ENCODE data around the gene SYT12.

Gene SYT12

DNA sequence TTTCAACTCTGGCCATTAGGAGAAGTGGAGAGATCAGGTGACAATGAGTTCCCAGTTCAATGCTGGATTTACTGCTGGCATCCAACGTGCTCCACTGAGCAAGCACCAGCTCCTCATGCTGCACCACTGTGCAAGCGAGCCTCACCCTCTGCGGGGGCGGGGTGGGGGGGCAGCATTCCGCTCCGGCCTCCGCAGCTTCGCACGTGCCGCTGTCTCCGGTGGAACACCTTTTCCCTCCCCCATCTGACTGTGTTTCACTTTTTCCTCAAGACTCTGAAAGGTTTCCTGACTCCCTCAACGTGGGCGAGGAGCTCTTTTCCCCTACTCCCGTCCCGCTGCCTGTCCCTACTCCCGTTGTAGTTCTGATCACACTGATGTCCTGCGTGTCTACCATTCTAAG is 32.9 kb downstream of the SYT12 start:
- DNase-seq (ENCODE audit: low read depth in 2 of 2) = no peak

DNA sequence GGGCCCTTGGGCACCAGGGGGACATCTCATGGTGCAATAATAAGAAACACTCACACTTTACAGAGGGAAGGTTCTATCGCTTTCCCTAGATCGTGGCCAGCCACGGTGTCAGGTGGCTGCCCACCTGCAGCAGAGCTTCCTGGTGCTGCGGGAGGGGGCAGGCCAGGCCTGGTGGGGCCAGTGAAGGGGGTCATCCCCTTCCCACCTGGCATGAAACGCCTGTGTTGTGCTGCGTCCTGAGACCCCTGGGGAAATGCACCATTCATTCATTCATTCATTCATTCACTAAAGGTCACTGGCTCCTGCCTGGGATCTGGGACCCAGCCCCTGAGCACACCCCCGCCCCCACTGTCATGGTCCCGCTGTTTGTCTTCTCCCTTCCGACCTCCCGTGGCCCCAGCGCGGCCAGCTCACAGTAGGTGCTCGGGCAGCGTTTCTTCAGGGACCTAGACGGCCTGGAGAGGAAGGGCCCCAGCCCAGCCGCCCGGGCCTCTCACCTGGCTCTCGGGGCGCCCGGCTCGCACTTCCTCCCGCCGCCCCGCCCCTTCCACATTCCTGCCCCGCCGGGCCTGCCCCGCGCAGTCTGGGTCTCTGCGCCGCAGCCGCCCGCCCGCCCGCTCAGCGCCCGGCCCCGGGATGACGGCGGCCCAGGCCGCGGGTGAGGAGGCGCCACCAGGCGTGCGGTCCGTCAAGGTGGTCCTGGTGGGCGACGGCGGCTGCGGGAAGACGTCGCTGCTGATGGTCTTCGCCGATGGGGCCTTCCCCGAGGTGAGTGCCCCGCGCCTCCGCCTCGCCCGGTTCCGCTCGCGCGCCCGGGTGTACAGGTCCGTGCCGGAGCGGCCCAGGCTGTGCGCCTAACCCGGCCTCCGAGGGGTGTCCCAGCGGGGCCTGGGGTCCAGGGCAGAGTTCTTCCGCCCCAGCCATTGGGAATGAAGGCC is 33.6 kb downstream of the SYT12 start, which contains the start of gene RHOD:
Gene RHOD, plus strand, starts transcription at position 581 of the 938 bp plus-strand sequence. Its CDS starts 56 bp downstream, at position 637.
- DNase-seq (ENCODE audit: low read depth in 2 of 2) = no peak

DNA sequence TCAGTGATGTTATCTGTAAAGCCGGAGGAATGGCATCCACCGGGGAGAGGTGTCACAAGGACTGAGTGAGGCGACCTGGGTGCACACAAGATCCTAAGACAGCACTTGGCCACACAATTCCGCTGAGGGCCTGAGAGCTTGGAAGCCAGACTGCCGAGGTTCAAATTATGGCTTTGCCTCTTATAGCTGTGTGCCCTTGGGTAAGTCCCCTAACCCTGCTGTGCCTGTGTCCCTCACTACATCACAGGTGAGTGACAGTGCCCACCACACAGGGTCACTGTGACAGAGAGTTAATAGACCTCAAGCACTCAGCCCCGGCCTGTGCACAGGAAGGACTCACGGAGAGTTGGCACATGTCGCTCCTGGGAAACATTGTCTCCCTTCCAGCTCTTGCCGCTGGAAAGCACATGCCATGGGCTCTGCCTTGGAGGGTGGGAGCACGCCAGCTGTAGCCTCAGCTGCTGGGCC is 34.3 kb downstream of the SYT12 start:
- no peak for DNase-seq (ENCODE audit: low read depth in 2 of 2)

DNA sequence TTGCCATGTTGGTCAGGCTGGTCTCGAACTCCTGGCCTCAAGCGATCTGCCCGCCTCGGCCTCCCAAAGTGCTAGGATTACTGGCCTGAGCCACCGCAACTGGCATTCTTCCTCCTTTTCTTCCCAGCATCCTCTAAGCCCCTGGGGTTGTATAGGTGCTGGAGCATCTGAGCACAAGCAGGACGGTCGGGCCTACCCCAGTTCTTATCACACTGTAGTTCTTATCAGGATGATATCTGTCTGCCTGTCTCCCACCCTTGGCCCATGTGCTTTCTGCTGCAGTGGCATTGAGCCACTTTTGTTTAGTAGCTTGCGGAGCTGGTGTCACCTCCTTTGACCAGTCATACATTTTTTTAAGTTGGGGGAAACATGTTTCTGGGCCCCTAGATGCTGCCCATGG is 35.6 kb downstream of the SYT12 start:
- DNase-seq (ENCODE audit: low read depth in 2 of 2) = no peak

DNA sequence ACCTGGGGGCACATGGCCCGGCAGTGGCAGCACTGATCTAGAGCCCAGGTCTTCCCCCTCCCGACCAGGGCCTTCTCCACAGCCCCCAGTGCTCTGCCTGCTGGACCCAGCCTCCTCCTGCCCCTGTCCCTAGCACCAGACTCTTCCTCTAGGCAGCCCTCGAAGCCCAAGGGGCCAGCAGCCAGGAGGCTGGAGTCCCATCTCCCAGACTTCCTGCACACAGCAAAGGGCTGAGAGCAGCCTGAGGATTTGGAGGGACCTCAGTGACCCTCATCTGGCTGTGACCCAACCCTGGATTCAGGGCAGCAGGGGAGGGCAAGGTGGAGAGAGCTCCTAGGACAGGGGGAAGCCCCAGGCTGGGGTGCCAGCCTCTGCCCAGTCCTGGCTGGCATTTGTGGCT is 36.7 kb downstream of the SYT12 start:
- DNase-seq (ENCODE audit: low read depth in 2 of 2) = no peak

DNA sequence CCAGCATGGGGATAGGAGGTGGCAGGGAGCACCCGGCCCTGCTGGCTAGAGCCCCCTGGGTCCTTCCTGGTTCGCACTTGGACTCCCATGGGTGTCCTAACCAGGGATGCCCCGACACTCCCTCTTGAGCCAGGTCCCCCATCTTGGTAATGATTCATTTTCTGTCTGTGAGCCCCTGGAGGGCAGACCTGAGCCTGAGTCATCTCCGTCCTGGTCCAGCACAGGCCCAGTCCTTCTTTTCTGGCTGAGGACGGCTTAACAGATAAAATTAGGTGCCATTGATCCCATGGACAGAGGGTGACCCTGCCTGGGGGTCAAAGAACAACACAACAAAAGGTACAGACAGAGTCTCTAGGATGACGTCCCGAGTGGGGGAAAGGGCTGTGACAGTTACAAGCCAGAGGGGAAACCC is 37.2 kb downstream of the SYT12 start:
- DNase-seq (ENCODE audit: low read depth in 2 of 2) = no peak

DNA sequence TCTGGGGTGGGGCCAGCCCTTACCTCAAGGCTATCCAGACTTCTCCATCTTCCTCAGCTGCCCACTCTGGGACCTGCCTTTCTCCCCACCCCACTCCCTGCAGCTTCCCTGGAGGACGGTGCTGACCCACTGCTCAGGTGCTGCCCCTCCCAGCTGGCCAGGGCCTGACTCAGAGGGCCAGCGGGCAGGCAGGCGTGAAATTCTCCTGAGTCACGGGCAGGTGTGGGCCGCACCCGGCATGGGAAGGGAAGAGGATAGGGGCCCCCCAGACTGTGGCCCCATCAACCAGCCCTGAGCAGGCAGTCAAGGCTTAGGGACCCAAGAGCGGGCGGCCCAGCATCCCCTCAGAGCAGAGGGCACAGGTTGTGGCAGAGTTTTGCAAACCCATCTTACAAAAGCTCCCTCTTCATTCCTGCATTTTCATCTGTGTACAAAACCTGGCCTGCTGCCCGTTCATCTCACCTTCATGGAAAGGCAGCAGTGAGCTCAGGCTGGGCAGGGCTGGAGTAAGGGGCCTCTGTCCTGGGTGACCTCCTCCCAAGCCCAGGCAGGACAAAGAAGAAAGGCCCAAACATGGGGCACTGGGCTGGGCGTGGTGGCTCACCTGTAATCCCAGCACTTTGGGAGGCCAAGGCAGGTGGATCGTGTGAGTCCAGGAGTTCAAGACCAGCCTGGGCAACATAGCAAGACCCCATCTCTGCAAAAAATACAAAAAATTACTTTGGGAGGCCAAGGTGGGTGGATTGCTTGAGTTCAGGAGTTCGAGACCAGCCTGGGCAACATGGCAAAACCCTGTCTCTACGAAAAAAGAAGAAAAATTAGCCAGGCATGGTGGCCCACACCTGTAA is 39.8 kb downstream of the SYT12 start:
- no peak for DNase-seq (ENCODE audit: low read depth in 2 of 2)

DNA sequence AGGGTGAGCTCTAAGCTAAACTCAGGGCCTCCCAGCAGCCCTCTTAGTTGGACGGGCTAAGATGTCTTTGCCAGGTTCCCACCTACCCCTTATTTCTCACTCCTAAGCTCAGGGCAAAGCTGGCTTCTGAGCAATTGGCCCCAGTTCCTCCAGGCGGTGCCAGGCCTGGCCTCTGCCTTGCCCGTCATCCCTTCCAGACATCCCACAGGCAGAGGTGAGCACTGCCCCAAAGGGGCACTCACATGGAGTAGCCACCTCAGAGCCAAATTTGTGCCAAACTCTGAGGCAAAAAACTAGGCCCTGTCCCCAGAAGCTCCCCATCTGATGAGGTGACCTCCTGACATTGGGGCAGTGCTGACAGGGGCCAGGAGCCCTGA is 43.4 kb downstream of the SYT12 start:
- DNase-seq (ENCODE audit: low read depth in 2 of 2) = no peak

DNA sequence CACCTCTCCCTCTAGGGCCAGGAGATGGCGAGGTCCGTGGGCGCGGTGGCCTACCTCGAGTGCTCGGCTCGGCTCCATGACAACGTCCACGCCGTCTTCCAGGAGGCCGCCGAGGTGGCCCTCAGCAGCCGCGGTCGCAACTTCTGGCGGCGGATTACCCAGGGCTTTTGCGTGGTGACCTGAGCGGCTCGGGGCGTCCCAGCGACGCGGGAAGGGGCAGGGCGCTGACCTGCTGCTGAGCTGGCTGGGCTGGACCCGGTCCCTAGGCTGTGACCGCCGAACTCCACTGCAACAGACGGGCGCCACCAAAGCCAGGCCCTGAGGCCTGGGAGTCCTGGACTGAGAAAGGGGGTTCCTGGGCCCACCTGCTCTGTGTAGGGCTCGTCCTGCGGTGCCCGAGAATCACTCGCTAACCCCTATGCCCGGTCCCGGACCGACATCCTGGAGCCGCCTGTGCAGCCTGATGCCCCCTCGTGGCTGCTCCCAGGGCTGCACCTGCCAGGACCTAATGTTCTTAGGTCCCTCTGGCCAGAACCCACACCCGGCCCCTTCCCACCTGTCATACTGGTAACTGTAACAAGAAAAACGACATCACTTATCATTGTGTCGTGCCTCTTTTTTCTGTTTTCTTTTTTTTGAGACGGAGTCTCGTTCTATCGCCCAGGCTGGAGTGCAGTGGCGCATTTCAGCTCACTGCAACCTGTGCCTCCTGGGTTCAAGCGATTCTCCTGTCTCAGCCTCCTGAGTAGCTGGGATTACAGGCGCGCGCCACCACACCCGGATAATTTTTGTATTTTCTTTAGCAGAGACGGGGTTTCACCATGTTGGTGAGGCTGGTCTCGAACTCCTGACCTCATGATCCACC is 48.7 kb downstream of the SYT12 start:
- DNase-seq (ENCODE audit: low read depth in 2 of 2) = no peak

DNA sequence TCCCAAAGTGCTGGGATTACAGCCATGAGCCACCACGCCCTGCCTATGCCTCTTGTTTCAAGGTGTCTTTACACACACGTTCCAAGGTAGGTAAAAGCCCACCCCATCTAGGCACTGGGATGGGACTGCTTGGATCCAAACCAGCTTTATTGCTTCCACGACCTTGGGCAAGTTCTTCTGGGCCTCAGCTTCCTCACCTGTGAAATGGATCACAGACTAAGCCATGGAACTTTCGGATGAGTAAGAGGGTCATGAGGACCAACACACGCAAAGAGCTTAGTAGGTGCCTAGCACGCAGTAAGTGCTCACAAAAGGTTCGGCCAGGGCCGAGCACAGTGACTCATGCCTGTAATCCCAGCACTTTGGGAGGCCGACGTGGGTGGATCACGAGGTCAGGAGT is 49.4 kb downstream of the SYT12 start:
- no peak for DNase-seq (ENCODE audit: low read depth in 2 of 2)

DNA sequence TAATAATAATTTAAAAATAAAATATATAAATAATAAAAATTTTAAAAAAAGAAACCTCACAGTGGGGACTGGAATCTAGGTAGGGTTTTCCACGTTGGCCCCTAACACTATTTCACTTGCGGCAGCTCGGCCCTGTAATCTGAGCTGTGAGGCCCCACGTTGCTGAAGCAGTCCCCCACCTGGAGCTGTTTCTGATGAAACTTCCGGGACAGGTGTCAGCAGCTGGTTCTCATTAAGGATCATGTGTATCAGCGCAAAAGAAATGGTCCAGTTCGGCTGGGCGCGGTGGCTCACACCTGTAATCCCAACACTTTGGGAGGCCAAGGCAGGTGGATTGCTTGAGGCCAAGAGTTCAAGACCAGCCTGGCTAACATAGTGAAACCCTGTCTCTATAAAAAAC is 51.0 kb downstream of the SYT12 start:
- DNase-seq (ENCODE audit: low read depth in 2 of 2) = no peak

DNA sequence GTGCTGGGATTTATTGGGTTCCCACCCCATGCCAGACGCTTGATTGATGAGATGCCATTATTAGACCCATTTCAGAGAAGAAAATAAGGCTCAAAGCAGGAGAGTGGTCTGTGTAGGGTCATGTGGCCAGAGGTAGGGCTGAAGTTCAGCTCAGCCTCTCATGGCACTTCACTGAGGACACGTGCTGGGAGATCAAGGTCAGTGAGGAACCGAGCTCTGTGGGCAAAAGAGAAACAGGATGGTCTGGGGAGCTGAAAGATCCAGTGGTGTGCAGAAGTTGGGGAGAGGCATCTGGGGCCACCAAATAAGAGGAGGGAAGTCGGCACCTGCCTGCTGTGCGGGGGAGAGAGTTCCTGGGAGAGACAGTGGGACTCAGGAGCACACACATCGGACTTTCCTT is 53.3 kb downstream of the SYT12 start:
- DNase-seq (ENCODE audit: low read depth in 2 of 2) = no peak

DNA sequence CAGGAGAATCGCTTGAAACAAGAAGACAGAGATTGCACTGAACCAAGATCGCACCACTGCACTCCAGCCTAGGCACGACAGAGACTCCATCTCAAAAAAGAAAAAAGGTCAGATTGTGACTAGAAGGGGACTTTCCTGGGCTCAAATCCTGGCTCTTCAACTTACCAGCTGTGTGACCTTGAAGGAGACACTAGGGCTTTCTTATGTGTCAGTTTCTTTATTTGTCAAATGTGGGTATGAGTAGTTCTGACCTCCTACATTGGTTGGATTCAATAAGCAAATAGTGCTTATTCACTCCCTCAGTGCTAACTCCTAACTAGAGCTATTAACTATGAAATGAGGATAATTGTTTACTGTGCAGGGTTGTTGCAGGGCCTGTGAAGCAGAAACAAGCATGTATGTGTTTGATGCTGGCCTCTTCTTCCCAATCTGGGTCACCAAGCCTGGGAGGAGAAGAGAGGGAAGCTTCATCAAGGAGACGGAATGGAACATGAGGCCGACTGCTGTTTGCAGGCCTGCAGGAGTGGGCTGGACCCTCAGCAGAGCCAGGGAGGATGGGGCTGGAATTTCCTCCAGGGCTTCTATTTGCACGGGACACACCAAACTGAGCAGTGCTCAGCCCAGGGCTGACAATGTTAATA is 56.3 kb downstream of the SYT12 start:
- DNase-seq (ENCODE audit: low read depth in 2 of 2) = no peak

DNA sequence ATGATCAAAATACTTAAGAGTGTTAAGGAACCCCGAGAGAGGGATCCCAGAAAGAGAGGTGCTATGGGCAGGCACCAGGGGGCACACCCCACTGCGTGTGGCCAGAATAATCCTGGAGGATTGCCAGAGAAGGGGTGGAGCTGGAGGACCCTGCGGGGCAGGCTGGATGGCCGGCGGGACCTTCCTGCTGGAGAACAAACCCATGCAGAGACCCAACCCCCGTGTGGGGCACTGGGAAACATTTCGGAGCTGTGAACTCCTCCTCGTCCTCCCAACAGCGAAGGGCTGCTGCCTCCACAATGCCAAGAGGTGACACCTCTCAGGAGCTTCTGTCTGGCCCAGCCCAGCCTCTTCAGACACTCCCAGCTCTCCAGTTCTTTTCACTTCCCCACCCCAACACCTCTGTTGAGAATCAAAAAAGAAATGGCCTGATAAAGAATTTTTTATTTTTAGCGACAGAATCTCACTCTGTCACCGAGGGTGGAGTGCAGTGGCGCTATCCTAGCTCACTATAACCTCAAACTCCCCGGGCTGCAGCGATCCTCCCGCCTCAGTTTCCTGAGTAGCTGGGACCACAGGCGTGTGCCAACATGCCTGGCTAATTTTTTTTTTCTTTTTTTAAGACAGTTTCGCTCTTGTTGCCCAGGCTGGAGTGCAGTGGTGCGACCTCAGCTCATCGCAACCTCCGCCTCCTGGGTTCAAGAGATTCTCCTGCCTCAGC is 59.3 kb downstream of the SYT12 start:
- DNase-seq (ENCODE audit: low read depth in 2 of 2) = no peak

DNA sequence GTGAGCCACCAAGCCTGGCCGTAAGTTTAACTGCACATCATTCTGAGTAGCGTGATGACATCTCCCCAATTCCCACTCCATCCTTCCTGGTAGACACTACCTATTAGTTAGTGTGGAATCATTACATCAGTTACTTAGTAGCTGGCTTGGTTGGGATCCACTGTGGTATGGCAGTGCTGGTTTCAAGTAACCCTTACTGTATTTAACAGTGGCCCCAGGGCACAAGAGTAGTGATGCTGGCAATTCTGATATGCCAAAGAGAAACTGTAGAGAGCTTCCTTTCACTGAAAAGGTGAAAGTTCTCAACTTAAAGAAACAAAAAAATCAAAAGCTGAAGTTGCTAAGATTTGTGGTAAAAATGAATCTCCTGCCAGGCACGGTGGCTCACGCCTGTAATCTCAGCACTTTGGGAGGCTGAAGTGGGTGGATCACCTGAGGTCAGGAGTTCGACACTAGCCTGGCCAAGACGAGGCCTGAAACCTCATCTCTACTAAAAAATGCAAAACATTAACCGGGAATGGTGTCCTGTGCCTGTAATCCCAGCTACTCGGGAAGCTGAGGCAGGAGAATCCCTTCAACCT is 60.9 kb downstream of the SYT12 start:
- no peak for DNase-seq (ENCODE audit: low read depth in 2 of 2)

DNA sequence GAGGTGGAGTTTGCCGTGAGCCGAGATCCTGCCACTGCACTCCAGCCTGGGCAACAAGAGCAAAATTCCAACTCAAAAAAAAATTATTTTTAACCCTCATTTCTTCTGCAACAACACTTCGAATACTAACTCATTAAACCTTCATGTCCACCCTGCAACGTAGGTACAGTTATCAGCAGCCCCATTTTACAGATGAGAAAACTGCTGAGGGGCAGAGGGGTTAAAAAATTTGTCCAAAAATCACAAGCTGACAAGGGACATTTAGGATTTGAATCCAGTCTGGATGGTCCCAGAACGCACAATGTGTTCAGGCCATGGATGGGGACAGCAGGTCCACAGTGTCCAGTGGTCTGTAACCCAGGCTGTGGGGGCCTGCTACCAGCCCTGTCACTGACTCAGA is 62.7 kb downstream of the SYT12 start:
- no peak for DNase-seq (ENCODE audit: low read depth in 2 of 2)

DNA sequence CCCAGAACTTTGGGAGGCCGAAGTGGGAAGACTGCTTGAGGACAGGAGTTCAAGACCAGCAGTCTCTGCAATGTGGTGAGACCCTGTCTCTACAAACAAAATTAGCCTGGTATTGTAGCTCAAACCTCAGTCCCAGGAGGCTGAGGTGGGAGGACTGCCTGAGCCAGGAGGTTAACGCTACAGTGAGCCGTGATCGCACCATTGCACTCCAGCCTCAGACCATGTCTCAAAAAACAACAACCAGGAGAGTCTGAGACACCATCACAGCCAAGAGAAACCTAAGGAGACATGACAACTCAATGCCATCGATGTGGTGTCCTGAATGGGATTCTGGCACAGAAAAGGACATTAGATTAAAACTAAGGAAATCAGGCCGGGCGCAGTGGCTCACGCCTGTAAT is 67.8 kb downstream of the SYT12 start:
- DNase-seq (ENCODE audit: low read depth in 2 of 2) = no peak

DNA sequence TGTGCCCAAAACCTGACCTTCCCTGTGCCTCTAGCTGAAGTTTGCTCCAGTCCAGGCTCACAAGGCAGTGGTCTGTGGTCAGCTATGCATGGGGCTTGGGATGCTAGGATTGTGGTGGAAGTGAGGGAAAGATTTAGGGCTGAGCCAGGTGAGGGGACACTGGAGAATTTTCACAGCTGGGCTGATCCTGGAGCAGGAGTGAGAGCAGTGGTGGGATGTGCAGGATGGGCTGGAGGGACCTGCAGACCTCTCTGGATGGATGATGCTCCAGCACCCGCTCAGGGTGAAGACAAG is 72.2 kb downstream of the SYT12 start:
- no peak for DNase-seq (ENCODE audit: low read depth in 2 of 2)

DNA sequence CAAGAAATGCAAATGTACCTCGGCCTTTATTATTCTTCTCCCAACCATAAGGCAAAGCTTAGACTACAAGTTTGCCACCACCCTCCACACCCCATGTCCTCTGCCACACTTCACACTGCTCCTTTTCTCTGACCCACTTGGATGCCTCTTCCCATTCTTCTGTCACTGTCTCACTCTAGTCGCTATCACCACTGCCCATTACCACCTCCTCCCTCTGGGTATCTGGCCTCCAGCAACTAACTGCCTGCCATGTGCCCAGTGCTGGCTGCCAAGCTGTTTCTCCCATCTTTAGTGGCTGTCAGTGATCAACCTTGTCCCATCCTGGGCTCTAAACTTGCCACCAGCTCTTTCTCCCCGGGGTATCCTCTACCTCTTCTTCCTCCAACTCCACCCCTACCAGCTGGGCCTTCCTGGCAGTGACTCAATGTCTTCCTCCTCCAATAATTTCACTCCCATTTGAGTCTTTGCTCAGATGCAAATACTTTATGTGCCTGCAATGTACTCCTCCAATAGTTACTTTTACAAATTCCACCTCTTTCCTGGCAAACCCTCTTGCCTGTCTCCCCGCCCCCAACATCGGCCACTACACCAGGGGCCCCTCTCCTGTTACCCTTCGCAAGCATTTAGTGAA is 76.0 kb downstream of the SYT12 start:
- no peak for DNase-seq (ENCODE audit: low read depth in 2 of 2)

DNA sequence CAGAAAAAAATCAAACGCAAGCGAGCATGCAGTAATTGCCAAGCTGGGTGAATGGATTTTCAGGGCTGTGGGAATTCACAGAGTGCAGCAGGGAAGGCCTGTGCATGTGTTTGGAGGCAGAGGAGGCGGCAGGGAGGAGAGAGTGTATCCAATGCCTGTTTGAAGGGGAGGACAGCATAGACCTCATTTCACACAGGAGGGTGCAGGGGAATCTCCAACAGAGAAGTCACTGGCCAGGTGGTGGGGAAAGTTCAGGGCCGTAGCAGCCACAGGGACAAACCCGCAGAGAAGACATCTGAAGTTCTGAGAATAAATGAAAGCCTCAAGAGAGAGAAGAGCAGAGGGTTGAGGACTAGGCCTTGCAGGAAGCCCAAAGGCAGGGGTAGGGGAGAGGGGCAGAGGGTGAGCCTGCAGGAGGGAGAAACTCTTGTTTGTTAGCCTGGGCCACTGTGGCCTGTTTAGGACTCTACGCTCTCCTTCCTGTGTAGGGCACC is 76.9 kb downstream of the SYT12 start:
- no peak for DNase-seq (ENCODE audit: low read depth in 2 of 2)

Measured in fibroblast of skin of left biceps (primary cell).